Endometrium (tissue), 2 donors: ENCODE results near the gene TBC1D22A.
A peak's percentile ranks its signal among the peaks of the same experiment; 100 is the strongest.
"Not testable (repeated sequence)": the region's sequence is repeated elsewhere in the genome, so short reads cannot be mapped to it uniquely, and the experiment has no call there.

ENCODE experiments used
- FAIRE-seq: peaks from 2 replicates; lab custom pipeline; 2012; peaks lifted over from hg19 to GRCh38; lab: Jason Lieb, UNC
- donor health status: control.
- donor health status: control.

The TBC1D22A gene

GRCh38 chr22:46813816-46814597 is 51.6 kb downstream of the TBC1D22A start:
- FAIRE-seq = no peak

GRCh38 chr22:46815132-46815531 is 52.7 kb downstream of the TBC1D22A start:
- no peak for FAIRE-seq

GRCh38 chr22:46815559-46815895 is 53.1 kb downstream of the TBC1D22A start:
- FAIRE-seq = no peak

DNA sequence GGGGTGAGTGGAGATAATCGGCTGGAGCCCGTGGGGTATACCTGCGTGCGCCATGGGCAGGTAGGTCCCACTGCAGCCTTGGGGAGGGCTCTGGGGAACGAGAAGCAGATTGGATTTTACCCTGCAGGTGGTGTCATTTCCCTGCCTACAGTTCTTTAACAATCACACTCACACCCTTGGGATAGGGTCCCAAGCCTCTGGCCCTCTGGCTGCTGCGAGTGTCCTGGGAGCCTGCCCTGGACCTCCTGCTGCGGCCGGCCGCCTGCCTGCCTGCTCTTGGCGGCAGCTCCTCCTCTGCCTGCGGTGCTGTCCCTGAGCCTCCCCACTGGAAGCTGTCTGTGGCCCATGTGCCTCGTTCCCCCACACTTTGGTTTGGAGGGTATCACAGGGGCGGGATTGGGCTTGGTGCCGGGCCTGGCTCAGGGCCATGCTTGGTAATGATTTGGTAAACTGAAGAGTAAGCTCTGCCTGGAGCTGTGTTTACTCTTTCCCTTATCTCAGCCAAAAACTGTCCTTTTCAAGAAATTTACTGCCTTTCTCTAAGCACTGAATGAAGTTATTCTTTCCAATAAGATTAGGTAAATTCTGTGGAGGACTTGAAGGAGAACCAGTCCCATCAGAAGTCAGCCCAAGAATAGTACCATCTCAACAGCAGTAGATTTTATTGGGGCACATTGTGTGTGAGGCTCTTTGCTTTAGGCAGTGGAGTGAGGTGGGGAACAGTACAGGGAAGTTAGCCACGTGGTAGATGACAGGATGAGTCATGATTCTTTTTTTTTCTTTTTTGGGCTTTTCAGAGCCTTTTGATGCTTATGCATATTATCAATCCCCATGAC is 53.7 kb downstream of the TBC1D22A start:
- no peak for FAIRE-seq

- not testable (repeated sequence) for FAIRE-seq
Observed at GRCh38 chr22:46817390-46817789, 54.9 kb downstream of the TBC1D22A start.

DNA sequence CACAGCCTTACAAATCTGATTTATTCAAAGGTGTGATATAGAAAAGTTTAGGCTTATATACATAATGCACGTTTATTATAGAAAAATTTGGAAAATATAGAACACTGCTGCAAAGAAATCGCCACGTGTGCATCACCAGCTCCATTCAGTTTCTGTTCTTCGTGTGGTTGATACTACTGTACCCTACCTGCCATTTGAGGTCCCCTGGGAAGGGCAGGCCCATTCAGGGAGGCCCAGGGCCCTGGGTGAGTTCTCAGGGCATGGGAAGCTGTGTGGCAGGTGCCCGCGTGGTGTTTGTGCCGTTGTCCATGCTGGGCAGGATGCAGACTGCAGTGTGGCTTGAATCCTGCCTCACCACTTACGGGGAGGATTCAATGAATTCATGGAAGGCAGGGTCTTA is 60.8 kb downstream of the TBC1D22A start:
- no peak for FAIRE-seq

DNA sequence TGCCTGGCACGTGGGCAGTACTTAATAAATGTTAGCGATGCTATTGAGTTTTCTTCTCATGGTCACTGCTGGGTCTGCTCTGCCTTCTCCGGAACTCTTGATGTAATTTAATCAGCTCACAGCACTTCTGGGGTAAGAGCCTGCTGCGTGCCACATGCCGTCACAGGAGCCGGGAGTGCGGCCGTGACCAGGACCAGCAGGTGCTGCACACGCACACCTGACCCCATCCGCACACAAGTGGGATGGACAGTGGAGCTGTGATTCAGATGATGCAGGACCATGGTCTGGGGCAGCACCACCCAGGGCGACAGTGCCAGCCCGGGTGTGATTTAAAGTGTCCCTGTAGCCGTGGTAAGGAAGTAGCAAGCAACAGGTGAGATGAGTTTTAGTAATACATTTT is 61.2 kb downstream of the TBC1D22A start:
- no peak for FAIRE-seq

GRCh38 chr22:46824344-46824909 is 62.0 kb downstream of the TBC1D22A start:
- FAIRE-seq = no peak

- no peak for FAIRE-seq
Observed at GRCh38 chr22:46824980-46825544, 62.6 kb downstream of the TBC1D22A start.

DNA sequence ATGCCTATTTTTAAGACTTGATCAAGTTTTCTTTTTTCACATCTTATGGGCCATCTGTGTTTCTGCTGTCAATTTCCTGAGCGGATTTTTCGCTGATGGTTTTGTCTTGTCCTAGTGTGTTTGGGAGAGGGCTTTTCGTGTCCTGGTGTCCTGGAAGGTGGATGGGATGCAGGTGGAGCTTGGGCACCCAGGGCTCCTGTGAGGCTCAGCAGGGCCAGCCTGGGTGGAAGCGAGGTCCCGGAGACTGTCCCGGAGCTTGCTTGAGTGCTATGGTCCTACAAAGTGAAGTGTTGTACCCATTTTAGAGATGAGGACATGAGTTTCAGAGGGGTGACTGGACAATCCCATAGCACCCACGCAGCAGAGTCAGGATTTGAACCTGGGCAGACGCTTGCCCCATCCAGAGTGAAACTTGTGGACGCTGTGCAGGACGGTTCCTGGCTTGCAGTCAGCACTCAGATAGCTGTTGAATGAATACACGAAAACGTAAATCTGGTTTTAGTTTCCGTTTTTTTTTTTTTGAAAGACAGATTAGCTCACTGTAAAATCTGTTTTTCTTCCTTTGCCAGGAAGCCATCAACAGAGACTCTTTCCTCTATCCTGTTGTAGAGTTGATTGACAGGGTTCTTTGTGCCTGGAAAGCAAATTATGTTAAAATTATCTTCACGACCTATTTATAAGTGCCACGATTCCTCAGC is 64.1 kb downstream of the TBC1D22A start:
- FAIRE-seq = no peak

DNA sequence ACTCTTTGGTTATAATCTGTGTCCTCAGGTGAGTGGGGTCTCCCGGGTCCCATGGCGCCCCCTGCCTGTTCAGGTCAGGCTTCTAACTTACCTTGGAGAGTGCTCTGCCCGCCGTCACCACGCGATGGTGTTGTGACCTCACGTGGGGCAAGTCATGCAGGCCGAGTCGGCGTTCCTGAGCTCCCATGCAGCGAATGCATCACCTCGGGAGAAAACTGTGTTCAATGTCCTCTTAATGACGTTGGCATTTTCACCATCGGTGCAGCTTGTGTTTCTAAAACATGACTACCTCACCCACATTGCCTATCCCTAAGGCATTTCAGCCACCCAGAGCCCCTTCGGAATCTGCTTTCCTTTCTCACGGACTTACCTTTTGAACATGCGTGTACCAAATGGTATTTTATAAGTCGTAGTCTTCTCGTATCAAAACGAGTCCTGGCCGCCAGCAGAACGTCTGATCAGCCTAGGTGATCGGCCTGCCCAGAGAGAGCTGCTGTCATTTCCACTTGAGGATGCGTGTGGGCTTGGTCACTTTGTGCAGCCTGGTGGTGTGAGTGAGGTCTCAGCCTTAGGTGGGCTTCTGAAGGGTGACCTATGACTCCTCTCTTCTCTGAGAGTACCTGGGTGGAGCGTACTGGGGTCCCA is 64.8 kb downstream of the TBC1D22A start:
- FAIRE-seq = no peak

- no peak for FAIRE-seq
Observed at GRCh38 chr22:46827781-46828180, 65.3 kb downstream of the TBC1D22A start.

GRCh38 chr22:46828323-46828900 is 66.0 kb downstream of the TBC1D22A start:
- FAIRE-seq = no peak

DNA sequence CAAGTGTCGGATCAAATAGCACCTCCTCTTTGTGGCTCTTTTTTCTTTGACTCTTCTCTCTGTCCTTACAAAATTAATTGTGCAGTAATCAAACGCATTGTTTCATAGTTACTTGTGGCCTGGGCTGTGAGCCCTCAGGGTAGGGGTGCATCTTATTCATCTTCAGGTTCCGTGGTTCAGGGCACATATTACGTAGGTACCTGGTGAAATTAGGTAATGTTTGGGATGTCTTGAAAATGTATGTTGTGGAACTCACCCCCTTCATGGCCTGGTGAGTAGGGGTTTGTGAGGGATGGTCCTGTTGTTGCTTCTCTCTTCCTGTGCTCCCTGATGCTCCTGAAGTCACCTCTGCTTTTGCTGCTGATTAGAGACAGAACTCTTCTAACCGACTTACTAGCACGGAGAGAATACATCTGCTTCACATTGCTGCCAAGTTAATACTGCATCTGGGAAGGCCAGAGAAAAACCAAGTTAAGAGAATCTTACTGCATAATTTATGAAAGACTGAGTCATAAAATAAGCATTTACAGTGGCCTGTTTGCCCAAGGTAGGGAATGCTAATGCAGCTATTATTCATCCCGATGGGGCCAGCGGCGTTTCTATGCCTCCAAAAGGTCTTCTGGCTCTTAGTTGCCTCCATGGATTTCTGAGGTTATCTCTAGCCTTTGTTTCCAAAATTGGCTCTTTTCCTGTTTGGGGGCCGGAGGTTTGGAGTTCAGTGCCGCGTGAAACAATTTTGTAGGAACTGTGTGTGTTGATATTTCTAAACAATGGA is 66.9 kb downstream of the TBC1D22A start:
- FAIRE-seq = peak; percentile 78

DNA sequence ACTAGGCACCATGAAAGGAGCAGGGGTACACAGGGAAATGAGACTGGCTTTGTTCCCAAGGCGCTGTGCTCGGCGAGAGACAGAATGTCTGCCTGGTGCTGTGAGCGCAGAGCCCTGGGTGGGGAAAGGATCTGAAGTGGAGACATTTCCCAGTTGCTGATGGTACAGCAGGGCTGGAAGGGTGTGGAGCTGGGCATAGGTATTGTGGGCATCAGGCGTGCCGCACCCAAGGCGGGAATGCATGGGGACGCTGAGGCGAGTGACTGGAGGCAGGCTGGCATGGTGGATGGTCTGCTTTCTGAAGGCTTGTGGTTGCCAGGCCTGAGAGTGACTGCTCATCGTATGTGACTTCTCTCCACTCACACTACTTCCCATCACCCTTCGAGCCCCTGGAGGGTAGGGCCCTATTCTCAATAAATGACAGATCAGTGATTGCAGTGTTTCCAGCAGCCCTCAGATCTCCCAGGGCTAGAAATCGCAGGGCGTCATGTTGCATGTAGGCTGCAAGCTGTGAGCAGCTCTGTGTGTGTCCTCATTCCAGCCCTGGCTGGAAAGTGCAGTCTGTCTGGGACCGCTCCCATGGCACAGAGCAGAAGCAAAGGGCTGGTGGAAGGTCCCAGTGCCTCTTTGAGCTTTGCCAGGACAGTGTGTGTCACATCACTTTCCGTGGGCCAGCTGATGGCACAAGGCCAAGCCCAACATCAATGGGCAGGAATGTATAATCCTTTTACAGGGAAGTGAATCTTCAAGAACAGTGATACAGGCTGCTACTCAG is 67.7 kb downstream of the TBC1D22A start:
- FAIRE-seq = no peak

GRCh38 chr22:46830841-46831240 is 68.4 kb downstream of the TBC1D22A start:
- no peak for FAIRE-seq

- FAIRE-seq = no peak
Observed at GRCh38 chr22:46833228-46833627, 70.8 kb downstream of the TBC1D22A start.

- no peak for FAIRE-seq
Observed at GRCh38 chr22:46834021-46834737, 71.7 kb downstream of the TBC1D22A start.

DNA sequence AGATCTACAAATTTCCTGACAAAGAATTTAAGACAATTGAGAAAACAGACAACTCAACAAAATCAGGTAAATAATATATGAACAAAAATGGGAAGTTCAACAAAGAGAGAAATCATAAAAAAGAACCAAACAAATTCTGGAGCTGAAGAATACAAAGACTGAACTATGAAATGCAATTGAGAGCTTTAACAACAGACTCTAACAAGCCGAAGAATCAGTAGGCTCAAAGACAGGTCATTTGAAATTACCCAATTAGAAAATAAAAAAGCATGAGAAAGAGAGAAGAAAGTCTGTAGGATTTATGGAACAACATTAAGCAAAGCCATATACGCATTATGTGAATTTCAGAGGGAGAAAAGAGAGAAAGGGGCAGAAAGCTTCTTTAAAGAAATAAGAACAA is 72.8 kb downstream of the TBC1D22A start:
- no peak for FAIRE-seq
